Mammary epithelial cell (primary cell): ENCODE results near the gene IL4R.

ENCODE experiments used
- CTCF ChIP-seq, 2 donors: IDR thresholded peaks in 1 of 2; conservative IDR thresholded peaks in 1 of 2; 2 replicates each; pipeline ENCODE4 v1.5.1; 2011 to 2012; ENCODE audit warnings: inconsistent platforms in 2 of 2, low read length in 2 of 2, mild to moderate bottlenecking in 2 of 2, control low read depth in 1 of 2, low read depth in 1 of 2; ENCODE audit not compliant: insufficient read depth in 1 of 2; ENCODE audit errors: extremely low read depth in 1 of 2
- EZH2 ChIP-seq: IDR thresholded peaks from 2 replicates; pipeline ENCODE4 v1.6.1; 2012; ENCODE audit warnings: low read length, inconsistent platforms, borderline replicate concordance

GRCh38 chr16:27344721-27345120 lies 30.9 kb downstream of the IL4R start:
- TF ChIP-seq CTCF (conservative IDR thresholded peaks at IDR 0.05 in 1 of 2, IDR thresholded peaks at IDR 0.05 in 1 of 2; ENCODE audit: extremely low read depth in 1 of 2, insufficient read depth in 1 of 2, low read depth in 1 of 2, low read length in 2 of 2) (no peak), EZH2 (no peak)
